ENCODE results near the gene HABP2.

Gene HABP2

GRCh38 chr10:113585949-113586348 is 33.1 kb downstream of the HABP2 start:
- Mint-ChIP-seq H3K36me3 (ENCODE audit: low read depth) (no peaks in the 10 kb centered on the region), H3K4me1 (ENCODE audit: low read depth) (no peaks in the 10 kb centered on the region), H3K4me3 (no peak overlapping the region), H3K27ac (no peak overlapping the region), H3K27me3 (peaks cover 10% of the 10 kb centered on the region), H3K9me3 (no peaks in the 10 kb centered on the region)

GRCh38 chr10:113589201-113589770 is 36.4 kb downstream of the HABP2 start:
- no peak overlapping the region for H3K27ac Mint-ChIP-seq
- H3K9me3 Mint-ChIP-seq = no peaks in the 10 kb centered on the region
- H3K27me3 Mint-ChIP-seq = peaks cover 4% of the 10 kb centered on the region
- no peaks in the 10 kb centered on the region for H3K4me1 Mint-ChIP-seq (ENCODE audit: low read depth)
- H3K4me3 Mint-ChIP-seq = no peak overlapping the region
- H3K36me3 Mint-ChIP-seq (ENCODE audit: low read depth) = no peaks in the 10 kb centered on the region

- Mint-ChIP-seq H3K4me1 (ENCODE audit: low read depth) (no peaks in the 10 kb centered on the region), H3K9me3 (no peaks in the 10 kb centered on the region), H3K4me3 (no peak overlapping the region), H3K27ac (no peak overlapping the region), H3K36me3 (ENCODE audit: low read depth) (no peaks in the 10 kb centered on the region), H3K27me3 (peaks cover 5% of the 10 kb centered on the region)
Observed at GRCh38 chr10:113590581-113590980, 37.7 kb downstream of the HABP2 start.

DNA sequence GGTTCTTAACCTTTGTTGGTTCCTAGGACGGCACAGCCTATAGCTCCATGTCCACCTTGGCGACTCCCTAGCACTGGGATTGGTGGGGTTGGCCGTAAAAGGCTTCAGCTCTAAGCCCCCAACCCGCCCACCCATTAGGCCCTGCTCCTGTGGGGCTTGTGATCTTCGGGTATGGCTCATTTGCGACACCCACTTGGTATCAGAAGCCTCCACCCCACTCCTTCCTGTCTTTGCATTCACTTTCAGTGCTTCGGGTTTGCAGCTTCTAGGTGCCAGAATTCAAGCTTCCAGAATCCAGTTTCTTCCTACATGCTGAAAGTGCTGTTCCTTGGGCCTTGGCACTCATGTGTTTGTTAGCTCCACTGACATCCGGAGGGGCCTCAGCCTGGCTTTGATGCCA is 39.5 kb downstream of the HABP2 start:
- H3K27ac Mint-ChIP-seq = peak overlapping the region; percentile 37
- no peak overlapping the region for H3K4me3 Mint-ChIP-seq
- no peaks in the 10 kb centered on the region for H3K4me1 Mint-ChIP-seq (ENCODE audit: low read depth)
- H3K36me3 Mint-ChIP-seq (ENCODE audit: low read depth) = no peaks in the 10 kb centered on the region
- H3K27me3 Mint-ChIP-seq = peaks cover 16% of the 10 kb centered on the region
- no peaks in the 10 kb centered on the region for H3K9me3 Mint-ChIP-seq

- no peaks in the 10 kb centered on the region for H3K9me3 Mint-ChIP-seq
- peaks cover 21% of the 10 kb centered on the region for H3K27me3 Mint-ChIP-seq
- no peaks in the 10 kb centered on the region for H3K4me1 Mint-ChIP-seq (ENCODE audit: low read depth)
- H3K27ac Mint-ChIP-seq = no peak overlapping the region
- no peak overlapping the region for H3K4me3 Mint-ChIP-seq
- H3K36me3 Mint-ChIP-seq (ENCODE audit: low read depth) = no peaks in the 10 kb centered on the region
Observed at GRCh38 chr10:113594652-113595051, 41.8 kb downstream of the HABP2 start.

DNA sequence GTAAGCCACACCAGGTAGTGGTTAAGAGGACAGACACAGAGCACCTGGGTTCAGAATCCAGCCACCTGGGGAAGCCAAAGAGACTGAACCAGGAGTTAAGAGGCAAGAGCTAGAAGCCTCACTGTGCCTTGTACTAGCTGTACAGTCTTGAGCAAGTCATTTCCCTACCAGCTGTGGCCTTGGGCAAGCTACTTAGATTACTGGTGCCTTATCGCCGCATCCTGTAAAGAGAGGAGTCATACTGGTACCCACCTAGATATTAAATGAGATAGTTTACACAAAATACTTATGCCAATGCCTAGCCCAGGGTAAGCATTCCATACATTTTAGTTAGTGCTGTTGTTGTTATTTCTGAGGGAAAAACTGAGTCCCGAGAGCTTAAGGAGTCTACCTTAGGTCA is 47.7 kb downstream of the HABP2 start:
- H3K4me3 Mint-ChIP-seq = no peak overlapping the region
- peaks cover 21% of the 10 kb centered on the region for H3K27me3 Mint-ChIP-seq
- H3K4me1 Mint-ChIP-seq (ENCODE audit: low read depth) = no peaks in the 10 kb centered on the region
- H3K9me3 Mint-ChIP-seq = no peaks in the 10 kb centered on the region
- H3K36me3 Mint-ChIP-seq (ENCODE audit: low read depth) = no peaks in the 10 kb centered on the region
- H3K27ac Mint-ChIP-seq = no peak overlapping the region

DNA sequence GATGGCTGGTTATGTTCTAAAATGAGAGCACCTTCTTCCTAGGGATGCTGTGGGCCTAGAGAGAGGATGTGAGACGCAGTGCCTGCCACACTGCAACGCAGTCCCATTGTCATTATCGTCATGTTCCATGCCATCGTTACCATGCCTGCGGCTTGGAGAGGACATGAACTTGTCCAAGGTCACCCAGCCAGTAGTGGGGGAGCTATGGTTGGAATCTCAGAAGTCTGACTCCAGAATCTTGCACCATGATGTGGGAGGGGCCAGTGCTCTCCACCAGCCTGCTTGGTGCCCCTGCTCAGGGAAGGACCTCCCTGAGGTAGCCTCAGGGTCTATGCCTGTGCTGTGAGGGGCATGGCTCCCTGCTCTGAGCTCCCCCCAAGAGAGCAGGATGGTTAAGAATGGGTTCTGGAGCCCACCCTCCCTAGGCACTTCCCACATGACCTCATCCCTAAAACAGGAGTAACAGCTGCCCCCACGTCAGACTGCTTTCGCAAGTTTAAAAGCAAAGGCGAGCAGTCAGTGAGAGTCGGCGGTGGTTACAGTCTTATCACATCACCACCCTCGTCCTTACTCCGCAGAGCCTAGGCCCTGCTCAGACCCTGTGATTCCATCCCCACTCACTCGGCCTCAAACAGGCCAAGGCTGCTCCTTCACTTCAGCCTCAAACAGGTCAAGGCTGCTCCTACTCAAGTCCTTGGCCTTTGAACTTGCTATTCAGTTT is 50.4 kb downstream of the HABP2 start:
- no peak overlapping the region for H3K4me3 Mint-ChIP-seq
- no peaks in the 10 kb centered on the region for H3K36me3 Mint-ChIP-seq (ENCODE audit: low read depth)
- no peaks in the 10 kb centered on the region for H3K9me3 Mint-ChIP-seq
- H3K4me1 Mint-ChIP-seq (ENCODE audit: low read depth) = no peaks in the 10 kb centered on the region
- no peak overlapping the region for H3K27ac Mint-ChIP-seq
- H3K27me3 Mint-ChIP-seq = peaks cover 10% of the 10 kb centered on the region

DNA sequence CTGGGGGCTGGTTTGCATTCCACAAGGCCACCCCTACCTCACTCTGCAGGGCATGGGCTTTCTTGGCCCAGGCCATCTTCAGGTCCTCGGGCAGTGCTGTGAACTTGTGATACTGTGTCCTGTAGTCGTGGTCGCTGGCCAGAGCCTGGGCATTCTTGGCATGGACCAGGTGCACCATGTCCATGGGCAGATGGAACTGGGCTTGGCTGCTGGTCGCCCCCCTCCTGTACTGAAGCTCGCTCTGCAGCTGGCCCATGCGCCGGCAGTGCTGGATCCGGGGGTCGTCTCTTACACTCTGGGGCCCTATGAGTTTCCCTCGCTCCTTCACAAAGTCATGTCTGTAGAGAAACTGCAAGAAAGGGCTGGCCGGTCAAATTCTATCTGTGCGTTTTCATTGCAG is 51.7 kb downstream of the HABP2 start:
- no peaks in the 10 kb centered on the region for H3K9me3 Mint-ChIP-seq
- H3K27me3 Mint-ChIP-seq = peaks cover 5% of the 10 kb centered on the region
- no peak overlapping the region for H3K4me3 Mint-ChIP-seq
- H3K36me3 Mint-ChIP-seq (ENCODE audit: low read depth) = no peaks in the 10 kb centered on the region
- no peak overlapping the region for H3K27ac Mint-ChIP-seq
- H3K4me1 Mint-ChIP-seq (ENCODE audit: low read depth) = no peaks in the 10 kb centered on the region

DNA sequence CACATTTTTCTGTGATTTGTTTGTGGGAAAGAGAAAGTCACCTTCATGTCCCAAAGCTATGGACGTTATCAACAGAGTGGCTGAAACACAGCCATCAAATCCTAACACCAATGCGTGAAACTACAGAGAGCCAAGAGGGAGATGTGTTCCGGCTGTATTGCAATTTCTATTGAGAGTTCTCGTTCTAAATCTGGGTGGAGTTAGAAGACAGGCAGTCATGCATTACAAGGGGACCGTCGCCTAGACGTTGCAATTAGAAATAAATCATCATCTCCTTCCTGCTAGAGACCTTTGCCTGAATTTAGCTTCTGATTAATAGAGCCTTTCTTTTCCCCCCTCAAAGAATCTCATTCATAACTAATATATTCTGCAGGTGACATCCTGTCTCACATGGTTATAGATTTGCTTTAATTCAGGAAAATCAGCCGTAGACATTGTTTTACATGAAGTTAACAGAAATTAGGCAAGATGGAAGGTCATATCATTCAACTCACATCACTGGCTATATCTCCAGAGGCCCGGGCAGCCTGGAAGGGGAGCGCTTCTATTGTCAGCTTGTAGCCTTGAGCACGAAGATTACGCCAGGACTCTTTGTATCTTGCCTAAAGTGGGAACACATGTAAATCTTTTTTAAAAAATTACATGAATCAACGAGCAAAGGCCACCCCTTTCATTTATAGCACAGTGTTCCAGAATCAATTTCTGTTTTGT is 52.6 kb downstream of the HABP2 start:
- Mint-ChIP-seq H3K27ac (no peak overlapping the region), H3K4me3 (no peak overlapping the region), H3K27me3 (peaks cover 7% of the 10 kb centered on the region), H3K4me1 (ENCODE audit: low read depth) (no peaks in the 10 kb centered on the region), H3K36me3 (ENCODE audit: low read depth) (no peaks in the 10 kb centered on the region), H3K9me3 (no peaks in the 10 kb centered on the region)

GRCh38 chr10:113609704-113610108 is 56.9 kb downstream of the HABP2 start:
- peaks cover 16% of the 10 kb centered on the region for H3K27me3 Mint-ChIP-seq
- no peak overlapping the region for H3K27ac Mint-ChIP-seq
- no peaks in the 10 kb centered on the region for H3K4me1 Mint-ChIP-seq (ENCODE audit: low read depth)
- no peaks in the 10 kb centered on the region for H3K36me3 Mint-ChIP-seq (ENCODE audit: low read depth)
- H3K9me3 Mint-ChIP-seq = no peaks in the 10 kb centered on the region
- no peak overlapping the region for H3K4me3 Mint-ChIP-seq

DNA sequence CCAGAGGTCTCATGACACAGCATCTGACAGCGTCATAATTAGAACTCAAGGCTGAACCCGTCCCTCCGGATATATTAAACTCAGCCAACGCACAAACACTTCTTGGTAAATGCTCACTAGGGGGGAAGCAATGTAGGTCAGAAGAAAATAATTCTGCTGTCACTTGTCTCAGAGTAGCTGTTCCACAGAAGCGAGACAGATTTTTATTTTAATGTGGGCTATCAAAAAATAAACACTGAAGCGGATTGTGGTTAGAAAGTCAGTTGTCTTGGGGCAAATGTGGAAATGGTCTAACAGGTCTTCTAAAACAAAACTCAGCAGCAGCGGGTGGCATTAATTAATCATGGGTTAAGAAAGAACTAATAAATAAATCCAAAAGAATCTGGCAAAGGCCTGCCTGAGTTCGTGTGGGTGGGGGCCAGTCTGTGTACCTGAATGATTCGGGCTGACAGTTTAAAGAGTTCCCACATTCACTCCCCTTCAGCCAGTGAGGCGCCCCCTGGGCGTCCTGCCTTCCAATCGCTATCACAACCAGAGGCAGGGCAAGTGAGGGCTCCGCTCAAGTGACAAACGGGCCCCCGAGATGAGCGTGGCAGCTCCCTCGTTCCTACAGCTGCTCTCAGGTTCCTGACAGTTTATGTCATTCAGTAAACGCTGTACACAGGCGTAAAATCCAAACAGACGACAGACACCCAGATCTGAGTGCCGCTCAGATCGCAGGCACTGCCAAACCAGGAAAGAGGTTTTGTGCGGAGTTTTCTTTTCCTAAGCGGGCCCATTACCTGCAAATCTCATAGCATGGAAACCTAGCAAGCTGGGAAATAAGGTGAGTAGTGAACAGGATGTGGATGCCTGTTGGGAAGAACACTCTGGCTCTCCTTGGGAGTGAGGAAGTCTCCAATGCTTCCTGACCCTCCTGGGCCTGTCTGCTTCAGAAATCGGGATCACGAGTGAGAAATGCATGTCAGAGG is 58.1 kb downstream of the HABP2 start:
- no peak overlapping the region for H3K27ac Mint-ChIP-seq
- no peaks in the 10 kb centered on the region for H3K9me3 Mint-ChIP-seq
- H3K36me3 Mint-ChIP-seq (ENCODE audit: low read depth) = no peaks in the 10 kb centered on the region
- H3K4me1 Mint-ChIP-seq (ENCODE audit: low read depth) = no peaks in the 10 kb centered on the region
- no peak overlapping the region for H3K4me3 Mint-ChIP-seq
- H3K27me3 Mint-ChIP-seq = peaks cover 16% of the 10 kb centered on the region

DNA sequence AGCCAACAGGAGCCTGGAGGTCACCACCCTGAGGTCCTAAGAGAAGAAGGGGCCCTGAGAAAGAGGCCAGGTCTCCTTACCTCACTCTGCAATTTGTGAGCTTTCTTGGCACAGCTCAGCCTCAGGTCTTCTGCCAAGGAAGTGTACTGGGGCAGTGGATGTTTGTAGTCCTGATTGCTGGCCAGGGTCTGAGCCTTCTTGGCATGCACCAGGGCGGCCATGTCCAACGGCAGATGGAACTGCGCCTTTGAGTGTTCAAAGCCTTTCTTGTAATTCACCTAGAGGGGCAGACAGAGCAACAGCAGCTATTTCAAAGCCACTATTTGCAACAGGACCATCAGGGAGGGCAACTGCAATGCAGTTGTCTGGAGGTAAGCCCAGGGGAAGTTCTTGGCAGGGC is 59.3 kb downstream of the HABP2 start:
- Mint-ChIP-seq H3K27me3 (peaks cover 28% of the 10 kb centered on the region), H3K27ac (no peak overlapping the region), H3K4me1 (ENCODE audit: low read depth) (no peaks in the 10 kb centered on the region), H3K4me3 (no peak overlapping the region), H3K9me3 (no peaks in the 10 kb centered on the region), H3K36me3 (ENCODE audit: low read depth) (no peaks in the 10 kb centered on the region)

DNA sequence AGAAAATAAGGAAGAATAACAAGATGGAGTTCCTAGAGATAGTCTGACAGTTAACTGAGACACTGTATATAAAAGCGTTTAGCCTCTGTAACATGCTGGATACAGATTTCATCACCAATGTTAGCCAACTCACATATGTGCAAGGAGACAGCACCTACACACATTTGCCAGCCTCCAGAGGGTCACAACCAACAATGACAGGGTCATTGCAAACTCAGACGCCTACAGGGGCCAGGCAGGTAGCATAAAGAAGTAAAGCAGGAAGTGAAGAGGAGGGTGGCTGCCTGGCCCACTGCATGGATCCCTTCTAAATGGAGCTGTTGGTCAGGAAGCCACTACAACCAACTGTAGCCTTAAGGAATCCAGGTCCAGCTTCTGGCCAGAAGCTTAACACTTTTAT is 60.6 kb downstream of the HABP2 start:
- Mint-ChIP-seq H3K4me3 (no peak overlapping the region), H3K4me1 (ENCODE audit: low read depth) (no peaks in the 10 kb centered on the region), H3K27ac (no peak overlapping the region), H3K9me3 (no peaks in the 10 kb centered on the region), H3K27me3 (peaks cover 39% of the 10 kb centered on the region), H3K36me3 (ENCODE audit: low read depth) (no peaks in the 10 kb centered on the region)

- Mint-ChIP-seq H3K4me3 (no peak overlapping the region), H3K27me3 (peaks cover 41% of the 10 kb centered on the region), H3K36me3 (ENCODE audit: low read depth) (no peaks in the 10 kb centered on the region), H3K9me3 (no peaks in the 10 kb centered on the region), H3K4me1 (ENCODE audit: low read depth) (no peaks in the 10 kb centered on the region), H3K27ac (no peak overlapping the region)
Observed at GRCh38 chr10:113613977-113614690, 61.3 kb downstream of the HABP2 start.
